HCT116 (cell line): Measurements from ENCODE around the gene TMEM186. TPM values are rescaled to one million over a fixed set of nuclear protein-coding genes. Genes with fewer than 3 reads are reported as not detected.

Source experiments
- ATAC-seq: fragments of 200-7000 bp; cut with Tn5 transposase; 2 replicates; pipeline ENCODE4 v1.9.1; 2020; ENCODE audit warnings: mild to moderate bottlenecking, moderate library complexity
- BruUV-seq: library from RNA; stranded (reverse); fragments of 400-500 nt; replicated peaks from 2 replicates; lab custom pipeline; 2021; lab: Mats Ljungman, UMichigan
- CTCF ChIA-PET: fragments of 300-600 bp; sonication (Branson Sonifier 250); formaldehyde crosslinking; loops from one replicate; lab custom pipeline; 2021; ENCODE audit warnings: antibody characterized with exemption; lab: Charles Lee
- POLR2A ChIA-PET: fragments of 300-600, 350-600 bp; sonication (Branson Sonifier 250); formaldehyde crosslinking; loops from one replicate; lab custom pipeline; 2021; ENCODE audit warnings: antibody characterized with exemption; lab: Charles Lee
- RAD21 ChIA-PET, 2 experiments: fragments of 300-600 bp; sonication (Branson Sonifier 250); formaldehyde crosslinking; loops; one replicate each; lab custom pipeline; 2023; ENCODE audit warnings: low total read pairs in 2 of 2; ENCODE audit not compliant: uncharacterized antibody in 2 of 2, unreplicated experiment in 2 of 2, low non-redundant PET in 1 of 2; lab: Charles Lee
- DNase-seq: peaks from one replicate; pipeline ENCODE4 v3.0.0-alpha.2; 2010; ENCODE audit warnings: low read depth, low spot score
- H2AFZ ChIP-seq: fragments of 200-600 bp; shearing (Covaris generic), sonication (generic); 2 replicates; pipeline ENCODE4 v1.6.1; 2017; ENCODE audit warnings: low read depth, mixed run types, mixed read lengths, antibody characterized with exemption, low read length; ENCODE audit not compliant: poor library complexity, severe bottlenecking
- H3K27ac ChIP-seq: 2 replicates; pipeline ENCODE4 v1.5.1; 2012; ENCODE audit warnings: low read depth, low read length
- H3K27me3 ChIP-seq: fragments of 200-600 bp; sonication (generic); 2 replicates; pipeline ENCODE4 v1.6.1; 2016; ENCODE audit warnings: mixed run types, low read length, mixed read lengths; ENCODE audit not compliant: insufficient read depth
- H3K36me3 ChIP-seq, 2 experiments: fragments of 200-500 bp in 1 of 2; fragments of 200-600 bp in 1 of 2; sonication (Bioruptor generic) in 1 of 2; sonication (generic) in 1 of 2; 2 replicates each; pipeline versions ENCODE4 v1.5.1 to v1.6.1; 2014 to 2016; ENCODE audit warnings: low read length in 2 of 2, inconsistent platforms in 1 of 2, mixed read lengths in 1 of 2, mixed run types in 1 of 2; ENCODE audit not compliant: insufficient read depth in 2 of 2, control insufficient read depth in 1 of 2
- H3K4me1 ChIP-seq, 2 experiments: fragments of 200-600 bp in 1 of 2; sonication (generic) in 1 of 2; 2 replicates each; pipeline versions ENCODE4 v1.5.1 to v1.6.1; 2012 to 2017; ENCODE audit warnings: low read length in 2 of 2, inconsistent platforms in 1 of 2, mild to moderate bottlenecking in 1 of 2, mixed read lengths in 1 of 2, mixed run types in 1 of 2, moderate library complexity in 1 of 2; ENCODE audit not compliant: insufficient read depth in 2 of 2, control insufficient read depth in 1 of 2
- H3K4me2 ChIP-seq: fragments of 200-600 bp; sonication (generic); 2 replicates; pipeline ENCODE4 v1.6.1; 2017; ENCODE audit warnings: mixed run types, low read length, mixed read lengths
- H3K4me3 ChIP-seq, 2 experiments: fragments of 200-600 bp in 1 of 2; sonication (generic) in 1 of 2; replicated peaks in 1 of 2; 2 replicates each; pipeline ENCODE4 v1.5.1; 2011 to 2016; ENCODE audit warnings: low read length in 2 of 2, control low read depth in 1 of 2, low read depth in 1 of 2, mild to moderate bottlenecking in 1 of 2, mixed read lengths in 1 of 2, mixed run types in 1 of 2
- H3K79me2 ChIP-seq: fragments of 200-600 bp; sonication (generic); 2 replicates; pipeline ENCODE4 v1.6.1; 2017; ENCODE audit warnings: mild to moderate bottlenecking, mixed run types, low read length, moderate library complexity, mixed read lengths; ENCODE audit not compliant: insufficient read depth
- H3K9ac ChIP-seq: fragments of 200-600 bp; sonication (generic); 2 replicates; pipeline ENCODE4 v1.6.1; 2016; ENCODE audit warnings: low read length, mixed read lengths
- H3K9me2 ChIP-seq: fragments of 200-600 bp; sonication (generic), shearing (Covaris generic); 2 replicates; pipeline ENCODE4 v1.6.1; 2017; ENCODE audit warnings: mixed run types, mild to moderate bottlenecking, moderate library complexity; ENCODE audit not compliant: insufficient read depth
- H3K9me3 ChIP-seq, 2 experiments: fragments of 200-500 bp in 1 of 2; fragments of 200-600 bp in 1 of 2; sonication (Bioruptor generic) in 1 of 2; sonication (generic) in 1 of 2; 2 replicates each; pipeline ENCODE4 v1.6.1; 2014 to 2017; ENCODE audit warnings: low read length in 2 of 2, mixed read lengths in 2 of 2, inconsistent platforms in 1 of 2, low read depth in 1 of 2, mild to moderate bottlenecking in 1 of 2, mixed run types in 1 of 2, moderate library complexity in 1 of 2; ENCODE audit not compliant: control insufficient read depth in 1 of 2, insufficient read depth in 1 of 2
- H4K20me1 ChIP-seq: fragments of 200-600 bp; sonication (generic), shearing (Covaris generic); 2 replicates; pipeline ENCODE4 v1.6.1; 2017; ENCODE audit warnings: mixed run types, mild to moderate bottlenecking, moderate library complexity; ENCODE audit not compliant: insufficient read depth
- CEBPB ChIP-seq: IDR thresholded peaks from 2 replicates; pipeline ENCODE4 v1.6.1; 2012; ENCODE audit warnings: low read depth
- ELF1 ChIP-seq: IDR thresholded peaks from 2 replicates; pipeline ENCODE4 v1.6.1; 2012; ENCODE audit warnings: low read depth, borderline replicate concordance
- EZH2 ChIP-seq: fragments of 200-600 bp; sonication (generic); IDR thresholded peaks from 2 replicates; pipeline ENCODE4 v1.6.1; 2017; ENCODE audit warnings: antibody characterized with exemption, mixed run types
- EZH2phosphoT487 ChIP-seq: fragments of 200-600 bp; IDR thresholded peaks from 2 replicates; pipeline ENCODE4 v1.6.1; 2018; ENCODE audit warnings: antibody characterized with exemption, borderline replicate concordance
- FOSL1 ChIP-seq: IDR thresholded peaks from 2 replicates; pipeline ENCODE4 v1.6.1; 2012; ENCODE audit warnings: low read depth
- JUND ChIP-seq: IDR thresholded peaks from 2 replicates; pipeline ENCODE4 v1.6.1; 2012
- SIN3A ChIP-seq: IDR thresholded peaks from 2 replicates; pipeline ENCODE4 v1.6.1; 2012; ENCODE audit warnings: low read depth
- SP1 ChIP-seq: IDR thresholded peaks from 2 replicates; pipeline ENCODE4 v1.6.1; 2012; ENCODE audit warnings: low read depth
- TCF7L2 ChIP-seq: IDR thresholded peaks from 2 replicates; pipeline ENCODE4 v1.7.0; 2011; ENCODE audit warnings: borderline replicate concordance, inconsistent platforms; ENCODE audit not compliant: insufficient read depth, insufficient read length; ENCODE audit errors: extremely low read depth
- YY1 ChIP-seq: IDR thresholded peaks from 2 replicates; pipeline ENCODE4 v1.6.1; 2011; ENCODE audit warnings: low read length, low read depth, moderate library complexity, mild to moderate bottlenecking; ENCODE audit not compliant: insufficient replicate concordance; ENCODE audit errors: extremely low read depth
- ZNF274 ChIP-seq: fragments of 200-500 bp; sonication (Bioruptor generic); IDR thresholded peaks from 2 replicates; pipeline ENCODE4 v1.6.1; 2014; ENCODE audit warnings: mild to moderate bottlenecking, low read depth, low read length, inconsistent platforms
- intact Hi-C: fragments of 100-400 bp; cut with micrococcal nuclease; formaldehyde crosslinking; loops from 2 replicates; pipeline ENCODE4 v1.10.0; 2022
- total RNA-seq: library from RNA; stranded (reverse); gene quantifications from one replicate; pipeline ENCODE4 v1.2.1, GENCODE V29; 2021; ENCODE audit not compliant: unreplicated experiment
- TF ChIP-seq, protein P1 (sequence below): IDR thresholded peaks from 2 replicates; pipeline ENCODE4 v1.6.1; 2012; ENCODE audit warnings: low read depth
- TF ChIP-seq, protein P2 (sequence below): IDR thresholded peaks from 2 replicates; pipeline ENCODE4 v1.6.1; 2012

TMEM186 gene
- total RNA-seq, 1 experiment from 2014 or later, result 14.0 TPM

DNA sequence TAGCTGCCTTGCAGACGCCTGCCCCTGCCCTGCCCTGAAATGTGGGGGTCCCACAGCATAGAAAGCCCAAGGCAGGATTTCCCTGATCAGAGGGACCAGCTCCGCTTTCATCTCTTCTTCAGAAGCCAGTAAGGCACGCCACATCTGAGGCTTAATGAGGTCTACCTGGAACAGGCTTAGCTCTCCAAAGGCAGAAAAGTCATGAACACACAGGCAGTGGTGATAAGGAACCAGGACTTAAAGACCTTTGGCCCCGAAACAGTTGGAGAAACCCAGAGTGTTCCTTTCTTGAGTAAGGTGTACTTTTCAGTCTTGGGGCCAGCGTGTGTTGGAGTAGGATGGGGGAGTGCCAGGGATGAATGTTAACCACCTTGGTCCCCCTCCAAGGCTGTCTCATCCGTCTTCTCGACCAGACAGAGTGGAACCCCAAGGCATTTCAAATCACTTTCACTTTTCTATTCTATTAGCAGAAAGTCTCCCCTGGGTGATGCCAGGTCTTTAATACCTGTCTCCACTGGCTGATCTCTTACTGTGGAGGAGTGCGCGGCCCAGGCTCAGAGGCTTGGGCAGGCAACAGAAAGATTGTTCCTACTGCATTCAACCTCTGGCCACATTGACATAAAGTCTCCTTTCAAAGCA, 43.9 kb downstream of the TMEM186 start:
- ChIA-PET RAD21 (no interaction called here), POLR2A (no interaction called here), CTCF (no interaction called here)
- H3K27ac ChIP-seq, result no peak overlapping the region
- H3K9me2 ChIP-seq, result no peaks in the 10 kb centered on the region
- H2AFZ ChIP-seq, result no peak overlapping the region
- no peaks in the 10 kb centered on the region for H3K79me2 ChIP-seq
- no peak overlapping the region for H3K9ac ChIP-seq
- peaks cover 11 to 16% of the 10 kb centered on the region in 2 experiments for H3K4me1 ChIP-seq
- no peak overlapping the region for H3K4me2 ChIP-seq
- H3K9me3 ChIP-seq, result no peaks in the 10 kb centered on the region
- no peaks in the 10 kb centered on the region for H3K36me3 ChIP-seq
- no peak overlapping the region for H3K4me3 ChIP-seq
- intact Hi-C loops, result no loop called here
- H4K20me1 ChIP-seq, result no peaks in the 10 kb centered on the region
- no peak for DNase-seq
- ATAC-seq, result no peak
- no TSS peak for BruUV-seq
- no peaks in the 10 kb centered on the region for H3K27me3 ChIP-seq
- no peak for TF ChIP-seq EZH2phosphoT487
- no peak for TF ChIP-seq SIN3A
- TF ChIP-seq YY1, result no peak
- TF ChIP-seq ZNF274, result no peak
- TF ChIP-seq FOSL1, result no peak
- TF ChIP-seq TCF7L2, result no peak
- TF ChIP-seq, protein P1, sequence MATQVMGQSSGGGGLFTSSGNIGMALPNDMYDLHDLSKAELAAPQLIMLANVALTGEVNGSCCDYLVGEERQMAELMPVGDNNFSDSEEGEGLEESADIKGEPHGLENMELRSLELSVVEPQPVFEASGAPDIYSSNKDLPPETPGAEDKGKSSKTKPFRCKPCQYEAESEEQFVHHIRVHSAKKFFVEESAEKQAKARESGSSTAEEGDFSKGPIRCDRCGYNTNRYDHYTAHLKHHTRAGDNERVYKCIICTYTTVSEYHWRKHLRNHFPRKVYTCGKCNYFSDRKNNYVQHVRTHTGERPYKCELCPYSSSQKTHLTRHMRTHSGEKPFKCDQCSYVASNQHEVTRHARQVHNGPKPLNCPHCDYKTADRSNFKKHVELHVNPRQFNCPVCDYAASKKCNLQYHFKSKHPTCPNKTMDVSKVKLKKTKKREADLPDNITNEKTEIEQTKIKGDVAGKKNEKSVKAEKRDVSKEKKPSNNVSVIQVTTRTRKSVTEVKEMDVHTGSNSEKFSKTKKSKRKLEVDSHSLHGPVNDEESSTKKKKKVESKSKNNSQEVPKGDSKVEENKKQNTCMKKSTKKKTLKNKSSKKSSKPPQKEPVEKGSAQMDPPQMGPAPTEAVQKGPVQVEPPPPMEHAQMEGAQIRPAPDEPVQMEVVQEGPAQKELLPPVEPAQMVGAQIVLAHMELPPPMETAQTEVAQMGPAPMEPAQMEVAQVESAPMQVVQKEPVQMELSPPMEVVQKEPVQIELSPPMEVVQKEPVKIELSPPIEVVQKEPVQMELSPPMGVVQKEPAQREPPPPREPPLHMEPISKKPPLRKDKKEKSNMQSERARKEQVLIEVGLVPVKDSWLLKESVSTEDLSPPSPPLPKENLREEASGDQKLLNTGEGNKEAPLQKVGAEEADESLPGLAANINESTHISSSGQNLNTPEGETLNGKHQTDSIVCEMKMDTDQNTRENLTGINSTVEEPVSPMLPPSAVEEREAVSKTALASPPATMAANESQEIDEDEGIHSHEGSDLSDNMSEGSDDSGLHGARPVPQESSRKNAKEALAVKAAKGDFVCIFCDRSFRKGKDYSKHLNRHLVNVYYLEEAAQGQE, result no peak
- no peak for TF ChIP-seq CEBPB
- TF ChIP-seq, protein P2, sequence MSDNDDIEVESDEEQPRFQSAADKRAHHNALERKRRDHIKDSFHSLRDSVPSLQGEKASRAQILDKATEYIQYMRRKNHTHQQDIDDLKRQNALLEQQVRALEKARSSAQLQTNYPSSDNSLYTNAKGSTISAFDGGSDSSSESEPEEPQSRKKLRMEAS, result no peak
- TF ChIP-seq ELF1, result no peak
- no peak for TF ChIP-seq EZH2
- TF ChIP-seq SP1, result no peak
- no peak for TF ChIP-seq JUND
